Natural killer cell (primary cell): Measurements from ENCODE around the gene STK32C. TPM values are rescaled to one million over a fixed set of nuclear protein-coding genes. Genes with fewer than 3 reads are reported as not detected.
A peak's percentile ranks its signal among the peaks of the same experiment; 100 is the strongest.

Experiments used
- ATAC-seq, 3 donors: fragments of 150-1000 bp in 2 of 3; fragments of 200-7000 bp in 1 of 3; cut with Tn5 transposase; 1 replicate in 1 of 3; 2 replicates in 2 of 3; pipeline ENCODE4 v1.10.0; 2021; ENCODE audit warnings: mild to moderate bottlenecking in 2 of 3, moderate library complexity in 2 of 3
- DNase-seq, 2 donors: peaks; one replicate each; pipeline versions ENCODE4 v3.0.0 to v3.0.0-alpha.2; 2013 to 2021; ENCODE audit warnings: mixed read lengths in 1 of 2
- H3K27ac ChIP-seq: one replicate; pipeline ENCODE4 v1.5.1; 2013; ENCODE audit warnings: mild to moderate bottlenecking, low read length
- H3K27me3 ChIP-seq: one replicate; pipeline ENCODE4 v1.6.1; 2013; ENCODE audit warnings: low read length; ENCODE audit not compliant: control insufficient read depth, insufficient read depth
- H3K36me3 ChIP-seq: one replicate; pipeline ENCODE4 v1.6.1; 2013; ENCODE audit warnings: low read length; ENCODE audit not compliant: control insufficient read depth, insufficient read depth
- H3K4me1 ChIP-seq: one replicate; pipeline ENCODE4 v1.6.1; 2013; ENCODE audit warnings: low read length; ENCODE audit not compliant: control insufficient read depth, insufficient read depth
- H3K4me3 ChIP-seq: one replicate; pipeline ENCODE4 v1.5.1; 2013; ENCODE audit warnings: low read length
- H3K9me3 ChIP-seq: one replicate; pipeline ENCODE4 v1.6.1; 2013; ENCODE audit warnings: low read length; ENCODE audit not compliant: control insufficient read depth, insufficient read depth
- H3K27ac Mint-ChIP-seq, 2 donors: one replicate each; pipeline ENCODE4 v1.8.0; 2022; ENCODE audit warnings: mild to moderate bottlenecking in 2 of 2, mixed read lengths in 2 of 2, moderate library complexity in 1 of 2
- H3K27me3 Mint-ChIP-seq, 2 donors: one replicate each; pipeline ENCODE4 v1.8.0; 2022; ENCODE audit warnings: low read depth in 2 of 2, mixed read lengths in 2 of 2
- H3K36me3 Mint-ChIP-seq: one replicate; pipeline ENCODE4 v1.8.0; 2022; ENCODE audit warnings: mixed read lengths
- H3K4me1 Mint-ChIP-seq, 2 donors: one replicate each; pipeline ENCODE4 v1.8.0; 2022; ENCODE audit warnings: mixed read lengths in 2 of 2
- H3K4me3 Mint-ChIP-seq: one replicate; pipeline ENCODE4 v1.8.0; 2022; ENCODE audit warnings: mild to moderate bottlenecking, moderate library complexity, mixed read lengths
- H3K9me3 Mint-ChIP-seq, 2 donors: one replicate each; pipeline ENCODE4 v1.8.0; 2022; ENCODE audit warnings: mixed read lengths in 2 of 2
- CTCF ChIP-seq: fragments of 200-600 bp; IDR thresholded peaks from one replicate; pipeline ENCODE4 v1.8.0; 2022; ENCODE audit warnings: antibody characterized with exemption
- WGBS: methylation state at CpG from one replicate; pipeline ENCODE4 v1.1.7; 2013; ENCODE audit warnings: missing lambda C conversion rate; ENCODE audit not compliant: insufficient coverage; 5-methylcytosine and 5-hydroxymethylcytosine counted together
- intact Hi-C: fragments of 100-400 bp; cut with micrococcal nuclease; formaldehyde crosslinking; loops from one replicate; pipeline ENCODE4 v1.14.2; 2022
- total RNA-seq, 4 donors: library from RNA; stranded (reverse); fragments of 120-200 nt in 1 of 4; gene quantifications; one replicate each; pipeline versions ENCODE4 v1.2.3 to v1.2.4, GENCODE V29; 2013 to 2022

The STK32C gene
- total RNA-seq, 3 donors from 2014 or later (not counting 1 experiment from before 2014, with no cell fraction given), result 12.7 to 22.1 (median 17.9) TPM

- no peak overlapping the region for H3K27ac Mint-ChIP-seq
- H3K4me1 ChIP-seq, result peaks cover 14% of the 10 kb centered on the region
- ATAC-seq, result no peak
- 95% methylated on average over 22 of the region's 22 CpGs for WGBS
- no peak for DNase-seq
- H3K9me3 ChIP-seq, result no peaks in the 10 kb centered on the region
- no peak overlapping the region for H3K4me3 ChIP-seq
- intact Hi-C loops, result no loop called here
- H3K4me3 Mint-ChIP-seq, result peak overlapping the region; percentile 94
- no peak for TF ChIP-seq CTCF
- H3K9me3 Mint-ChIP-seq, result no peaks in the 10 kb centered on the region
- H3K36me3 Mint-ChIP-seq, result no peaks in the 10 kb centered on the region
- no peak overlapping the region for H3K27ac ChIP-seq
- no peaks in the 10 kb centered on the region for H3K27me3 Mint-ChIP-seq
- H3K27me3 ChIP-seq, result no peaks in the 10 kb centered on the region
- H3K36me3 ChIP-seq, result no peaks in the 10 kb centered on the region
- H3K4me1 Mint-ChIP-seq, result peaks cover 9 to 29% of the 10 kb centered on the region in 2 donors
These were observed 2.0 kb downstream of the STK32C start for GRCh38 chr10:132305654-132306342.

GRCh38 chr10:132304756-132305509 lies 2.8 kb downstream of the STK32C start:
- intact Hi-C loops, result no loop called here
- no peaks in the 10 kb centered on the region for H3K36me3 Mint-ChIP-seq
- no peak for DNase-seq
- no peaks in the 10 kb centered on the region for H3K27me3 Mint-ChIP-seq
- no peaks in the 10 kb centered on the region for H3K9me3 Mint-ChIP-seq
- H3K9me3 ChIP-seq, result no peaks in the 10 kb centered on the region
- no peak overlapping the region for H3K27ac Mint-ChIP-seq
- ATAC-seq, result no peak
- H3K4me3 Mint-ChIP-seq, result peak overlapping the region; percentile 94
- peaks cover 16 to 37% of the 10 kb centered on the region in 2 donors for H3K4me1 Mint-ChIP-seq
- H3K4me1 ChIP-seq, result peaks cover 14% of the 10 kb centered on the region
- no peaks in the 10 kb centered on the region for H3K27me3 ChIP-seq
- H3K36me3 ChIP-seq, result no peaks in the 10 kb centered on the region
- TF ChIP-seq CTCF, result no peak
- H3K4me3 ChIP-seq, result no peak overlapping the region
- H3K27ac ChIP-seq, result no peak overlapping the region
- WGBS, result 93% methylated on average over 20 of the region's 21 CpGs

- intact Hi-C loops, result no loop called here
- peak overlapping the region; percentile 18 for H3K4me3 Mint-ChIP-seq
- no peak overlapping the region for H3K27ac Mint-ChIP-seq
- H3K4me1 Mint-ChIP-seq, result peaks cover 21 to 39% of the 10 kb centered on the region in 2 donors
- H3K4me3 ChIP-seq, result no peak overlapping the region
- H3K4me1 ChIP-seq, result peaks cover 9% of the 10 kb centered on the region
- no peaks in the 10 kb centered on the region for H3K36me3 ChIP-seq
- no peak overlapping the region for H3K27ac ChIP-seq
- TF ChIP-seq CTCF, result no peak
- no peaks in the 10 kb centered on the region for H3K9me3 ChIP-seq
- H3K27me3 Mint-ChIP-seq, result no peaks in the 10 kb centered on the region
- H3K36me3 Mint-ChIP-seq, result no peaks in the 10 kb centered on the region
- 90% methylated on average over 19 of the region's 21 CpGs for WGBS
- H3K9me3 Mint-ChIP-seq, result no peaks in the 10 kb centered on the region
- ATAC-seq (no peak), DNase-seq (no peak)
- no peaks in the 10 kb centered on the region for H3K27me3 ChIP-seq
These were observed 4.2 kb downstream of the STK32C start for GRCh38 chr10:132303361-132304115.
